Measurements from ENCODE around the gene MYL5.
"Not testable (repeated sequence)": the region's sequence is repeated elsewhere in the genome, so short reads cannot be mapped to it uniquely, and the experiment has no call there.

MYL5 gene

DNA sequence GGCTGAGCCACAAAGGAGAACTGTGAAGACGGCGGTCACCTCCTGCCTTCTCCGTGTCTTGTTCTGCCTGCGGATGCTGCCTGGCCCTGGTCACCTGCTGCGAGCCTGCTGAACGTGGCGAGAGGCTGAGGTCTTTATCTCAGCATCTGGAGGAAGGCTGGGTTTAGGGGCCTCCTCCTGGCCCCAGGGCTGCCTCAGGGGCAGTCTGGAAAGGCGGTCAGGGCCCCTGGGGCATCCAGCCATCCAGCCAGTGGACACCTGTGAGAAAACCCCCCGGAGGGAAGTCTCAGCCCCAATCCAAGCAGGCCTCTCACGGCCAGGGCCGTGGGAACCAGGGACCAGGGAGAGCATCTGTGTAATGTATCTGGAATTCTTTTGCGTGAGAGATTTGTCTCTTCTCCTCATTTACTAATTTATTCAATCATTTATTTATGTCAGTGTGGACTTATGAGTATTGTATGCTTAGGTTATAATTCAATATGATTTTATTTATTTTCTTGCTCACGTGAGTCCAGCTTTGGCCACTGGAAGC, 37.6 kb upstream of the MYL5 start:
- DNase-seq: no peak

DNA sequence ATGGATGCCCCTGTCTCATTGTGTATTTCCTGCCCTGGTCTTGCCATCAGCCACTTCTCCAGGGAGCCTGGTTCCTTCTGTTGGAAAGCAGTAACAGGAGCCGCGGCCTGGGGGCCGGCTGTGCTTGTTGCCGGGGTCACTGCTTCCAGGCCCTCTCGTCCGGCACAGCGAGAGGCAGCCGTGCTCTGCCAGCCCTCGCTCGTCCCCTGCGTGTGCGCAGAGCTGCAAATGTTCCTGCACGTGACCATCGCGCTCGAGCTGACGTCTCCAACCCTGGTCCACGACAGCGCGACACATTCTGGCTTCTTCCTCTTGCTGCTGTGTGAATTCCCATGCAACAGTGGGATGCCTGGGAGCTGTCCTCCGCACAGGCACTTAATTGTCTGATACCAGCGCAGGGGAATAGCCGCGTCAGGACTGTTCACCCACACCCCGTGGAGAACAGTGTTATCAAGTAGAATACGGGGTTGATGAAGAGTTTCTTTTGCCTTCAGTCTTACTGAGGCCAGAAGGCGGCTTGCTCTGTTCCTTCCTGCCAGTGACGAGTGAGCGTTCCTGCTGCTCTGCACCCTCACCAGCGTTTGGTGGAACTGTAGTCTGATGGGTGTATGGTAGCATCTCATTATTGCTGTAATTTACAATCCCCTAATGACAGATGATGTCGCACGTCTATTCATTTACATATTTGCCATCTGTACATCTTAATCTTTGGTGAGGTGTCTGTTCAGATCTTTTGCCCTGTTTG, 36.6 kb upstream of the MYL5 start:
- DNase-seq: no peak

DNA sequence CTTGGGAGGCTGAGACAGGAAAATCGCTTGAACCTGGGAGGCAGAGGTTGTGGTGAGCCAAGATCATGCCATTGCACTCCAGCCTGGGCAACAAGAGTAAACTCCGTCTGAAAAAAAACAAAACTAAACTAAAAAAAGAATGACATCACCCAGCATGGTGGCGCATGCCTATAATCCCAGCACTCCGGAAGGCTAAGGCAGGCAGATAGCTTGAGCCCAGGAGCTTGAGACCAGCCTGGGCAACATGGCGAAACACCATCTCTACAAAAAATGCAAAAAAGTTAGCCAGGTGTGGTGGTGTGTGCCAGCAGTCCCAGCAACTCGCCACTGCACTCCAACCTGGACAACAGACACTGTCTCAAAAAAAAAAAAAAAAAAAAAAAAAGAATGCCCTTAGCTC, 32.0 kb upstream of the MYL5 start:
- DNase-seq: not testable (repeated sequence)

DNA sequence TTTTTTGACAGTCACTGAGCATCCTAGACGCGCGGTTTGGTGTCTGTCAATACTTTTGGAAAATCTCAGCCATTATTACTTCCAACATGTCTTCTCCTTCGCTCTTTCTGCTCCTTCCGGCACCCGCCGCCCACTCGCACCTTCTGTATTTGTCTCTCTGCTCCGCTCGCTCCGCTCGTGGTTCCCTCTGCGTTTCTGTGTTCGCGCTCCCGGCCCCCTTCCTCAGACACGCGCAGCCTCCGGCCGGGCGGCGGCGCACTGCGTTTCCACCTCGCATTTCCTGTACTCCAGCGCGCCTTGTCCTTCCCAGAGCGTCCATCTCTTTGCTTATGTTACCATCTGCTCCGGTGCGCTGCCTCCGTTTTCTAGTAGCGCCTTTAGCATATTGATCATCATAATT, 27.9 kb upstream of the MYL5 start:
- DNase-seq: peak; percentile 18

DNA sequence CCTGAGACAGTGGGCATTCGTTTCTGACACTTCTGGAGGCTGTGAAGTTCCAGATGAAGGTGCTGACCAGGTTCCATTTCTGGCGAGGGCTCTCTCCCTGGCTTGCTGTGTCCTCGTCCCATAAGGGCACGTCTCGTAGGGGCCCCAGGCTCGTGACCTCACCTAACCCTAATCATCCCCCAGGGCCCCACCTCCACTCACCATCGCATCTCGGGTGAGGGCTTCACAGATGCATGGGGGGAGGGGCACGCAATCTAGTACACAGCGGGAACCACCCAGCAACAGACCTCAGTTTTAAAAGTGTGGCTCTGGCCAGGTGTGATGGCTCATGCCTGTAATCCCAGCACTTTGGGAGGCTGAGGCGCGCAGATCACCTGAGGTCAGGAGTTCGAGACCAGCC, 26.9 kb upstream of the MYL5 start:
- no peak for DNase-seq

DNA sequence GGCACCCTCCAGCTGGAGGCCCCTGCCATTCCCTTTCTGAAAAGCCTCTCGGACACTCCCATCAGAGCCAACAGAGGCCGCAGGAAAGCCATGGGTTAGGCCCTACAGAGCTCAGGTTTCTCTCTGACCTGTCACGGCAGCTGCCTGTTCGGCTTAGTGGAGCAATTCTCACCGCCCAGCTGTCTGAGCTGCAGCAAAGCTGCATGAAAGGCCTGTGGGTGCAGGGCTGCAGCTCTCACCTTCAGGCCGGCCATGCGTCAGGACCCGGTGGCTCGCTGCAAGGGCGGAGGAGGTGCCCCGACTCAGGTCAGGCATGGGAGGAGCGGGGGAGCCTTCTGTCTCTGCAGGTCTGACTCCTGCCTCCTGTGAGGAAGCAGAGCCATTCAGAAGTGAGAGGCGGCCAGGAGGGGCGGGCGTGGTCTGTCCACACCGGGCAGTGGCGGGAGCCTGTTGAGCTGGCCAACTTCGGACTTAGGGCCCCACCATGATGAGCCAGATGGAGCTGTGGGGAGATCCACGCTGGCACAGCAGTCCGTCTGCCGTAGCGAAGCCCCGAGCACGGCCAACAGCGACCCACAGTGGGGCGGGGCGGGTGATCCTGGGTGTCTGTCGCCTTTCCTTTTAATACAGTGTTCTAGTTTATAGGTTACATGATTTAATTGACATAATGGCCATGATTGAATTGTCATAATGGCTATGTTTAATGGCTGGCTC, 25.6 kb upstream of the MYL5 start:
- DNase-seq: no peak

DNA sequence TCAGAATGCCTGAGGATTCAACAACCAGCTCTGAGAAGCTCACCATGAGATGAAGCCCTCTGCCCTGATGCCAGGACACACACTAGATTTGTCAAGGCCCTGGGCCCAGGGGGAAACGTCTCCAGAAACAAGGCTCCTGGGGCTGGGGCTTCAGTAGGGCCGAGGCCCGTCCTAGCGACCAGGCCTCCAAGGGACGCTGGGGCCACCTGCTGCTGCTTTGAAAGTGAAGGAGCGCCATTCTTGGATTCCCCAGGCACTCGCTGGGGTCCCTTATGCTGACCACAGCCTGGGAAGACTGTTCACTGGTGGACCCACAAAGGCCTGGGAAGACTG, 25.1 kb upstream of the MYL5 start:
- DNase-seq: no peak

DNA sequence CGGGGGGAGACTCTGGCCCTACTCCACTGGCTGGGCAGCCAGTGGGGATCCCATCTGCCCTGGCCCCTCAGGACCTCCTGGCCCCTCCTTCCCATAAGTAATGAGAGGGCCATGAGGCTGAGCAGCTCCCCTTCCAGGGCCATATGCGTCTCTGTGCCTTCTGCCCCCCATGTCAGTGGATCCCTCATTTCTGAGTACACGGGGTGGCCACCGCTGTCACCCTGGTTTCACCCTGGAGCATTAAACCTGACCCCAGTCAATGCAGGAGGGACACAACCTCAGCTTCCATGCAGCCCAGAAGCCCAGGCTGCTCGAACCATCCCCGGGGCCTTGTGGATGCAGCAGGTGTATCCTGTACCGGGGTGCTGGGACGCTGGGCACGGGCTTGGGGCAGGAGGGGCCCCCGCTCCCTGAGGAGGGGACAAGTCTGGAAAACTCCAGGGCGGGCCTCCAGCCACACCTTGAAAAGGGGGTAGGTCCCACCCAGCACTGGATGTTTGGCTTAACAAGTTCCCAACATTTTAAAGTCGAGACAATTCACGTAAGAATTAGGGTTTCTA, 24.5 kb upstream of the MYL5 start:
- DNase-seq: no peak

DNA sequence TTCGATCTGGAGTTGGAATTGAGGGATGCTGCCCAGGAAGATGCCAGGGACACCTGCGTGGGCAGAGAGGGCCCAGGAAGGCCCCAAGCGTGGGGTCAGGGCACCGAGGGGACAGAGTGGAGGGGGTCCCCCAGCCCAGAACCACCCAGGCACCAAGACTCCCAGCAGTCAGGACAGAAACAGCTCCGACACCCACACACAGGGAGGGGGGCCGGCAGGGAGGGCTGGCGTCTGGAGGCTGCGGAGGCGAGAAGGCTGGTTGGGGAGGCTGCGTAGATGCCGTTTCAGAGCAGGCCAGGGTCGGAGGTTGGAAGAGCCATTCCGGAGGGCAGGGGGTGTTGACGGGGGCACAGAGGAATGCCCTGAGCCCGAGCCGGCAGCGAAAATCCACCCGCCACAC, 23.9 kb upstream of the MYL5 start:
- no peak for DNase-seq

DNA sequence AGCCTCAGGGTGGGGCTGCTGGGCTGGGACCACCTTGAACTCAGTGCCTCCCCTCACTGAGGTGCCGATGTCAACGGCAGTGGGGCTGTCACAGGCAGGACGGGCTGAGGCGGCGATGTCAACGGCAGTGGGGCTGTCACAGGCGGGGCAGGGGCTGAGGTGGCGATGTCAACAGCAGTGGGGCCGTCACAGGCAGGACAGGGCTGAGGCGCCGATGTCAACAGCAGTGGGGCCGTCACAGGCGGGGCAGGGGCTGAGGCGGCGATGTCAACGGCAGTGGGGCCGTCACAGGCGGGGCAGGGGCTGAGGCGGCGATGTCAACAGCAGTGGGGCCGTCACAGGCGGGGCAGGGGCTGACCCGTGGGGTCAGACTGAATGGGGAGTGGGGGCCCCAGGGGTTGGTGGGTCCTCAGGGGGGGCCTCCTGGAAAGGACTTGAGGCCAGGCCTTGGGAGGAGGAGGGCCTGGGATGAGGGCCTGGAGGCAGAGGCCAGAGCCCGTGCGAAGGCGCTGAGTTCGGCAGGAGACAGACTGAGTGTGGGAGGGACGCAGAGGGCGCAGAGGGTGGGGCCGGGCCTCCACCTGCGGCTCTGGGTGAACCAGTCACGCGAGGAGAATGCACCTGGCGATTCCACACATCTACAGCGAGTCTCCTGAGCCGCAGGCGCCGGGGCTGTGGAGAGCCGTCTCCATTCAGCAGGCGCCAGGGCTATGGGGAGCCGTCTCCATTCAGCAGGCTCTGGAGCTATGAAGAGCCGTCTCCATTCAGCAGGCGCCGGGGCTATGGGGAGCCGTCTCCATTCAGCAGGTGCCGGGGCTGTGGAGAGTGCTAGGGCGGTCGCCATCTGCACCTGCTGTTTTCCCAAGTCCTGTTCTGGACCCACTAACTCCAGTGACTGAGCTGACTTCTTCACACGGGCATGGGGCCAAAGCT, 23.1 kb upstream of the MYL5 start:
- DNase-seq: no peak

DNA sequence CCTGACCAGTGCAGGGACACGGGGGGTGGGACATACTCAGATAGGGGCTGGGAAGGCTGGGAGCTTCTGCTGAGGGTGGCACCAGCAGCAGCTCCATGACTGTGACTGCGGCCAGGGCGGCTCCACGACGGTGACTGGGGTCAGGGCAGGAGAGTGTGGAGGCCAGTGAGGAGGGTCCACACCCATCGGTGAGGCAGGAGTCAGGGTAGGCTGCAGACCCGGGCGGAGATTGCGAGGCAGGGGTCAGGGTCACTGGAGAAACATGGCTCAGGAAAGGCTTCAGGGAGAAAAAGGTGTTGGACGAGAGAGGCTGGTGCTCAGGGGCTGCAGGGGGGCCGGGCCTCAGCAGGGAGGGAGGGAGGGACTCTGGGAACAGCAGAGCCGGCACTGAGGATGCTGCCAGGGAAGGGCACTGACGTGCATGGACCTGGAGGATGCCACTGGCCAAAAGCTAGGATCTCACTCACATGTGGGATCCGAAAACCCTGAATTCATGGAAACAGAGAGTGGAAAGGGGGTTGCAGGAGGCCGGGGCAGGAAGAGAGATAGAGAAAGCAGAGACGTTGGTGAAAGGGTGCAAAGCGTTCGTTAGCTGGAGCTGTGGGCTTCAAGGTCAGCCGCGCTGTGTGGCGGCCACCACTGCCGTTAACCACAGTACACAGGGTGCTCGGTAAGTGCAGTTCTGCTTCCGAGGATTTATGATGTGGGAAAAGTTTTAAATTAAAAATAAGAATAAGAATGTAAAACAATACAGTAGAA, 22.3 kb upstream of the MYL5 start:
- DNase-seq: no peak

DNA sequence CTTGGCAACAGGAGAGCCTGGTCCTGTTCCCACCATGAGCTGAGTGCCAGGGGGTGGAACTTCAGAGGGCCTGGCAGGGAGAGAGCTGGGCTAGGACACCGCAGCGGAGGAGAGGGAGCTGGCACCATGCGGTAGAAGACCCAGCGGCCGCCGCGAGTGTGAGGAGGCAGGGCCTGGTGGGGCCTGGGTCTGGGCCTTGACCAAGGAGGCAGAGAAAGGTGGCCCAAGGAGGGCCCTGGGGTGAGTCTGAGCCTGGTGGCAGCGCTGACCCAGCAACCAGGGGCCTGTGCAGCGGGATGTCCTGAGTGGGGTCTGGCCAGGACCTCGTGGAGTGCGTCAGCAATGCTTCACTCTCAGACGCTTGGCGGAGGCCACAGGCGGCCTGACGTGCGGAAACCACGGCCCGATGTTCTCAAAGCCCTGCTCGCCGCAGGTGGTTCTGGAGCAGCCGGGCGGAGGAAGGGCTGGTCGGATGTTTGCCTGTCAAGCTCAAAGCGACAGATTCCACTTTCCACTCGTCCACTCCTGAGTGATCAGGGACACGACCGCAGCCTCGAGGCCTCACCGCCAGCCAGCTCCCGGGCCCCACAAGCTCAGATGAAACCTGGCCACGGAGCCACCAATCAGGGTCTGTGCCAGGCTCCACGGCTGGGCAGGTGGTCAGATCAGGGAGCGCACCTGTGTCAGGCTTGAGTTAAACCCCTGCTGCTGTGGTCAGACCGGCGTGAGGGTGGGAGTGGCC, 21.1 kb upstream of the MYL5 start:
- DNase-seq: no peak

DNA sequence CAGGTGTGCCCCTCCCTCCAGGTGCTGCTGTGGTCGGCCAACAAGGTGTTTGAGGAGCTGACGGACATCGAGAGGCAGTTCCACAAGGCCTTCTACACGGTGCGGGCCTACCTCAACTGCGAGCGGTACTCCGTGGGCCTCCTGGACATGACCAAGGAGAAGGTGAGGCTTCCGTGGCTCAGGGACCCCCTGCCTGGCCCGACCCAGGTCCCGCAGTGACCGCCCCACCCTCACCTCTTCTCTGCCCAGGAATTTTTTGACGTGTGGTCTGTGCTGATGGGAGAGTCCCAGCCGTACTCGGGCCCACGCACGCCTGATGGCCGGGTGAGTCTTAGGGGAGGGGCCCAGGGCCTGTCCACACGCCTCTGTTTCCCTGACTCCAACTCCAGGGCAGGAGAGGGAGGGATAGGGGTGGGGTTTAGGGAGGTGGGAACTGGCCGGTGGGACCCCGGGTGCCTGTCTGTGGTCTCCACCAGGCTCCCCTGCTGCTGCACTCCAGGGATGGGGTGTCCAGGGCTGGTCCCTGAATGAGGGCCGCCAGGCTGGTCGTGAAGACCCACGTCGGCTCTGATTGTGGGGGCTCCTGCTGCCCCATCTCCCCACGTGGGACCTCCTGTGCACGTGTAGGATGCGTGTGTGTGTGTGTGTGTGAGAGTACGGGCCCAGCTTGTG, 20.4 kb upstream of the MYL5 start:
- DNase-seq: no peak

DNA sequence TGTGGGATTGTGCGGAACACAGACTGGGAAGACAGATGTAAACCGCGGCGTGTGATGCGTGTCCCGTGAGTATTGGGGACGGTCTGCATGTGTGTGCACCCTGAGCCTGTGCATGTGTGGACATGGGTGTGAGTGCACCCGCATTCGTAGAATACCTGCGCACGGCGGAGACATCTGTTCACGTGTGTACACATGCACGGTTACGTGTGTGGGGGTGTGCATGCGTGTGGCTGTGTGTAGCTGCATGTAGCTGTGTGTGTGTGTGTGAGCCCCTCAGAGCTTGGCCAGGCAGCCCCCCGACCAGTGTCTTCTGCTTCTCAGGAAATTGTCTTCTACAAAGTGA, 19.9 kb upstream of the MYL5 start:
- DNase-seq: no peak

DNA sequence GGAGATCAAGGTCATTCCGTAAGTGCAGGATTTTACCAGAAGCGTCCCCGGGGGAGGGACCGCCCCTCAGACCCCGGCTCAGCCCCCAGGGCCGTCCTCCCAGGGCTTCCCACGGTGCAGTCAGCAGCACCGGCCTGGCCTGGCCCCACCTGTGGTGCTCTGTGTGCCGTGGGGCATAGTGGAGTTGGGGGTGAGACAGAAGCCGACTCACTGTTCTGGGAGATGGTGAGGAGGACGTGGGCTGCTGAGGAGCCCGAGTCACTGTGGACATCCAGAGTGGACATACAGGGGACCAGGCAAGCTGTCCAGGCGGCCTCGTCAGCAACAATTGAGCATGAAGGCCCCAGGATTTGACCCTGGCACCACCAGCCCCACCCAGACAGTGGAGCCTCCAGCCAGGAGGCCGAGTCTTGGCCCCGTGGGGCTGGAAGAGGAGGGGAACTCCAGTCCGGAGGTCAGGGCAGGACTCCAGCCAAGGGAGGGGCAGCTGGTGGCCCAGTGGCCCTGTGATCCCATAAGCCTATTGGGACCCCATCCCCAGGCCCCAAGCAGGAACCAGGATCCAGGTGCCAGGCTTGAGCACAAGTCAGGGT, 19.4 kb upstream of the MYL5 start:
- no peak for DNase-seq

DNA sequence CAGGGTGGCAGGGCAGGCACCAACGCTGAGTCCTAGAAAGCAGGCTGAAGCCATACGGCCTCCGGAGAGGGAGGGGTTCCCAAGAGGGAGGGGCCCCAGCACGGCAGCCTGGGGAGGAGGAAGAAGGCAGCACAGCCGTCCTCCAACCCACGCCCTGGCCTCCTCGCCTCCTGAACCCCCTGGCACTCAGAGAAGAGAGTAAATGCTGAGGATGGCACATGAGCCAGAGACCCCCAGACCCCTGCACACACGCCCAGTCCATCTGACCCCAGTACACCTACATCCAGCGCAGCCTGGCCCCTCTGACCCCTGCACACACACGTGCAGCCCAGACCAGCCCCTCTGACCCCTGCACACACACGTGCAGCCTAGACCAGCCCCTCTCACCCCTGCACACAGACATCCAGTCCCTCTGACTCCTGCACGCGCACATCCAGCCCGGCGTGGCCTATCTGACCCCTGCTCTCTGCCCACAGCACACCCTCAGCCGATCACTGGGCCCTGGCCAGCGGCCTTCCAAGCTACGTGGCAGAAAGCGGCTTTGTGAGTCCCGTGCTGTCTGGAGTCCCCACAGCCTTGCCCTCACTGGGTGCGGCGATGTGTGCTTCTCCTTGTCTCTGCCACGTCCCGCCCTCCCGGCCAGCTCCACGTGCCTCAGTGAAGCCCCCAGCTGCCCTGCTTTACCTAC, 18.7 kb upstream of the MYL5 start:
- DNase-seq: no peak

DNA sequence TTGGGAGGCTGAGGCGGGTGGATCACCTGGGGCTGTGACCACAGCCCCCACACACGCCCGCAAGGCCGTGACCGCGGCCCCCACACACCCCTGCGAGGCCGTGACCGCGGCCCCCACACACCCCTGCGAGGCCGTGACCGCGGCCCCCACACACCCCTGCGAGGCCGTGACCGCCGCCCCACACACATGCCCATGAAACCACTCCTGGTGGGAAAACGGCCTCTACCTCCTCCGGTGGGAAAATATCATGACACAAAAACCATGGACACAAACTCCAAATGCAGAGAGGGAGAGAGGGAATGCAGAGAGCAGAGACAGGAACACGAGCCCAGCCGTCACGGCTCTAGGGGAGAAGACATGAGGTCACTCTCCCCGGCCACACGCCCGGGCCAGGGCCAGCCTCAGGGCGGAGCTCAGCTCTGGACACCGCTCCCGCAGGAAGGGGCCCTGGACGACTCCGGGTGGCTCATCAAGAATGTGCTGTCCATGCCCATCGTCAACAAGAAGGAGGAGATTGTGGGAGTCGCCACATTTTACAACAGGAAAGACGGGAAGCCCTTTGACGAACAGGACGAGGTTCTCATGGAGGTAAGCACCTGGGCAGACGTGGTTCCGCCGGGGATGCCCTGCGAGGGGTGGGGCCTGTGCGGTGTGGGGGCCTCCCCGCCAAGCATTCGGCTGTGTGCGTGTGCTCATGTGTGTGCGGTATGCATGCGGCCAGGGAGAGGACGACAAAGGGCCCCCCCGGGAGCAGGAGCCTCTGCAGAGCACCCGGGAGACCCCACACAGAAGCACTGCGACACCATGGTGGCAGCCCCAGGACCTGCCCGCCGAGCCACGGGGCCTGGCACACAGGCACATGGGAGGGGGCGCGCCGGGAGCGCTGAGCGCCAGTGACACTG, 17.7 kb upstream of the MYL5 start:
- no peak for DNase-seq

DNA sequence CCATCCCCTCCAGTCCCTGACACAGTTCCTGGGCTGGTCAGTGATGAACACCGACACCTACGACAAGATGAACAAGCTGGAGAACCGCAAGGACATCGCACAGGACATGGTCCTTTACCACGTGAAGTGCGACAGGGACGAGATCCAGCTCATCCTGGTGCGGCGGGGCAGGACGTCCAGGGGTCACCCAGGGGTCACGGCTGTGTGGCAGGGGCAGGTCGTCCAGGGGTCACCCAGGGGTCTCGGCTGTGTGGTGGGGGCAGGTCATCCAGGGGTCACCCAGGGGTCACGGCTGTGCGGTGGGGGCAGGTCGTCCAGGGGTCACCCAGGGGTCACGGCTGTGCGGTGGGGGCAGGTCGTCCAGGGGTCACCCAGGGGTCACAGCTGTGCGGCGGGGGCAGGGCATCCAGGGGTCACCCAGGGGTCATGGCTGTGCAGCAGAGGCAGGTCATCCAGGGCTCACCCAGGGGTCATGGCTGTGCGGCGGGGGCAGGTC, 17.0 kb upstream of the MYL5 start:
- no peak for DNase-seq

Data from activated CD4-positive, alpha-beta T cell treated with anti-CD3 and anti-CD28 coated beads, Interleukin-2, Interleukin-6, amounts not matched to agents 100 ng/mL and 50 ng/mL, durations not matched to agents 16 hours and 8 hours (primary cell).